Natural killer cell (primary cell): ENCODE data around the gene CCDC194. TPM values are rescaled to one million over a fixed set of nuclear protein-coding genes. Genes with fewer than 3 reads are reported as not detected.

Experiments used
- ATAC-seq, 3 donors: fragments of 150-1000 bp in 2 of 3; fragments of 200-7000 bp in 1 of 3; cut with Tn5 transposase; 1 replicate in 1 of 3; 2 replicates in 2 of 3; pipeline ENCODE4 v1.10.0; 2021; ENCODE audit warnings: mild to moderate bottlenecking in 2 of 3, moderate library complexity in 2 of 3
- DNase-seq, 2 donors: peaks; one replicate each; pipeline versions ENCODE4 v3.0.0 to v3.0.0-alpha.2; 2013 to 2021; ENCODE audit warnings: mixed read lengths in 1 of 2
- H3K27ac ChIP-seq: one replicate; pipeline ENCODE4 v1.5.1; 2013; ENCODE audit warnings: mild to moderate bottlenecking, low read length
- H3K27me3 ChIP-seq: one replicate; pipeline ENCODE4 v1.6.1; 2013; ENCODE audit warnings: low read length; ENCODE audit not compliant: control insufficient read depth, insufficient read depth
- H3K36me3 ChIP-seq: one replicate; pipeline ENCODE4 v1.6.1; 2013; ENCODE audit warnings: low read length; ENCODE audit not compliant: control insufficient read depth, insufficient read depth
- H3K4me1 ChIP-seq: one replicate; pipeline ENCODE4 v1.6.1; 2013; ENCODE audit warnings: low read length; ENCODE audit not compliant: control insufficient read depth, insufficient read depth
- H3K4me3 ChIP-seq: one replicate; pipeline ENCODE4 v1.5.1; 2013; ENCODE audit warnings: low read length
- H3K9me3 ChIP-seq: one replicate; pipeline ENCODE4 v1.6.1; 2013; ENCODE audit warnings: low read length; ENCODE audit not compliant: control insufficient read depth, insufficient read depth
- H3K27ac Mint-ChIP-seq, 2 donors: one replicate each; pipeline ENCODE4 v1.8.0; 2022; ENCODE audit warnings: mild to moderate bottlenecking in 2 of 2, mixed read lengths in 2 of 2, moderate library complexity in 1 of 2
- H3K27me3 Mint-ChIP-seq, 2 donors: one replicate each; pipeline ENCODE4 v1.8.0; 2022; ENCODE audit warnings: low read depth in 2 of 2, mixed read lengths in 2 of 2
- H3K36me3 Mint-ChIP-seq: one replicate; pipeline ENCODE4 v1.8.0; 2022; ENCODE audit warnings: mixed read lengths
- H3K4me1 Mint-ChIP-seq, 2 donors: one replicate each; pipeline ENCODE4 v1.8.0; 2022; ENCODE audit warnings: mixed read lengths in 2 of 2
- H3K4me3 Mint-ChIP-seq: one replicate; pipeline ENCODE4 v1.8.0; 2022; ENCODE audit warnings: mild to moderate bottlenecking, moderate library complexity, mixed read lengths
- H3K9me3 Mint-ChIP-seq, 2 donors: one replicate each; pipeline ENCODE4 v1.8.0; 2022; ENCODE audit warnings: mixed read lengths in 2 of 2
- CTCF ChIP-seq: fragments of 200-600 bp; IDR thresholded peaks from one replicate; pipeline ENCODE4 v1.8.0; 2022; ENCODE audit warnings: antibody characterized with exemption
- WGBS: methylation state at CpG from one replicate; pipeline ENCODE4 v1.1.7; 2013; ENCODE audit warnings: missing lambda C conversion rate; ENCODE audit not compliant: insufficient coverage; 5-methylcytosine and 5-hydroxymethylcytosine counted together
- intact Hi-C: fragments of 100-400 bp; cut with micrococcal nuclease; formaldehyde crosslinking; loops from one replicate; pipeline ENCODE4 v1.14.2; 2022
- total RNA-seq, 4 donors: library from RNA; stranded (reverse); fragments of 120-200 nt in 1 of 4; gene quantifications; one replicate each; pipeline versions ENCODE4 v1.2.3 to v1.2.4, GENCODE V29; 2013 to 2022

Gene CCDC194
- total RNA-seq, 3 donors from 2014 or later (not counting 1 experiment from before 2014, with no cell fraction given): 2.7 TPM; not detected in 1

- WGBS: 7% methylated on average over 26 of the region's 26 CpGs
- Mint-ChIP-seq H3K36me3 (no peaks in the 10 kb centered on the region), H3K9me3 (no peaks in the 10 kb centered on the region), H3K27me3 (peaks cover 0 to 3% of the 10 kb centered on the region in 2 donors), H3K4me3 (peak overlapping the region; percentile 89), H3K4me1 (peaks cover 5 to 24% of the 10 kb centered on the region in 2 donors), H3K27ac (peak overlapping the region in 1 of 2 donors; percentile 88)
- H3K27me3 ChIP-seq: no peaks in the 10 kb centered on the region
- H3K27ac ChIP-seq: no peak overlapping the region
- H3K4me3 ChIP-seq: no peak overlapping the region
- intact Hi-C loops: loop anchor here (2.0 kb wide), 1 partner anchor 99 kb away; no protein-coding TSS in a partner anchor
- no peaks in the 10 kb centered on the region for H3K9me3 ChIP-seq
- H3K36me3 ChIP-seq: no peaks in the 10 kb centered on the region
- DNase-seq (no peak), ATAC-seq (peak in 1 of 3 donors; percentile 33)
- peak; percentile 24 for TF ChIP-seq CTCF
- H3K4me1 ChIP-seq: peaks cover 31% of the 10 kb centered on the region
Measured at GRCh38 chr19:17391371-17392151, 2.4 kb downstream of the CCDC194 start.

- peak; percentile 68 for TF ChIP-seq CTCF
- peak; percentile 99 to 100 (median 99) for ATAC-seq
- Mint-ChIP-seq H3K4me1 (peaks cover 5 to 24% of the 10 kb centered on the region in 2 donors), H3K27ac (peak overlapping the region in 1 of 2 donors; percentile 88), H3K27me3 (peaks cover 0 to 3% of the 10 kb centered on the region in 2 donors), H3K36me3 (no peaks in the 10 kb centered on the region), H3K4me3 (peak overlapping the region; percentile 89), H3K9me3 (no peaks in the 10 kb centered on the region)
- Histone ChIP-seq H3K4me1 (peaks cover 31% of the 10 kb centered on the region), H3K4me3 (peak overlapping the region; percentile 57), H3K9me3 (no peaks in the 10 kb centered on the region), H3K27me3 (no peaks in the 10 kb centered on the region), H3K27ac (no peak overlapping the region), H3K36me3 (no peaks in the 10 kb centered on the region)
- DNase-seq: peak; percentile 83 to 94
- intact Hi-C loops: loop anchor here (2.0 kb wide), 1 partner anchor 98 kb away; no protein-coding TSS in a partner anchor
- WGBS: under 1% methylated on average over 50 of the region's 50 CpGs
Measured at GRCh38 chr19:17390665-17391370, 3.2 kb downstream of the CCDC194 start.

GRCh38 chr19:17389957-17390664 is 3.9 kb downstream of the CCDC194 start:
- 9% methylated on average over 37 of the region's 37 CpGs for WGBS
- Mint-ChIP-seq H3K27ac (no peak overlapping the region), H3K36me3 (no peaks in the 10 kb centered on the region), H3K4me3 (no peak overlapping the region), H3K27me3 (peaks cover 0 to 3% of the 10 kb centered on the region in 2 donors), H3K4me1 (peaks cover 5 to 20% of the 10 kb centered on the region in 2 donors), H3K9me3 (no peaks in the 10 kb centered on the region)
- ATAC-seq (no peak), DNase-seq (peak in 1 of 2 donors; percentile 40)
- Histone ChIP-seq H3K27ac (no peak overlapping the region), H3K27me3 (no peaks in the 10 kb centered on the region), H3K4me3 (peak overlapping the region; percentile 57), H3K9me3 (no peaks in the 10 kb centered on the region), H3K36me3 (no peaks in the 10 kb centered on the region), H3K4me1 (peaks cover 29% of the 10 kb centered on the region)
- intact Hi-C loops: loop anchor here (2.0 kb wide), 1 partner anchor 97 kb away; no protein-coding TSS in a partner anchor
- TF ChIP-seq CTCF: no peak
